ENCODE data around the gene NME7.

Gene NME7

DNA sequence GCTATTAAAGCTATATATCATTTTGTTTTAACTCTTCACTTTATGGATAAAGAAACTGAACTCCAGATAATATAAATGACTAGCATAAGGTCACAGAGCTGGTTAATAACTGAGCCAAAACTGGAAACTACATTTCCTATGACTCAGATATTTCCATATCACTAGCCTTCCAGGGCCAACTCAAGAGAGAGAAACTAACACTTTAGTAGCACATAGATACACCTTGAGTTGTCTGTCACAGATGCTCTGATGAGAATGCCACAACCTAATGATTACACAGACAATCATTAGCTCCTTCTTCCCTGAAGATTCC is 40.7 kb downstream of the NME7 start:
- TF ChIP-seq, protein P1, sequence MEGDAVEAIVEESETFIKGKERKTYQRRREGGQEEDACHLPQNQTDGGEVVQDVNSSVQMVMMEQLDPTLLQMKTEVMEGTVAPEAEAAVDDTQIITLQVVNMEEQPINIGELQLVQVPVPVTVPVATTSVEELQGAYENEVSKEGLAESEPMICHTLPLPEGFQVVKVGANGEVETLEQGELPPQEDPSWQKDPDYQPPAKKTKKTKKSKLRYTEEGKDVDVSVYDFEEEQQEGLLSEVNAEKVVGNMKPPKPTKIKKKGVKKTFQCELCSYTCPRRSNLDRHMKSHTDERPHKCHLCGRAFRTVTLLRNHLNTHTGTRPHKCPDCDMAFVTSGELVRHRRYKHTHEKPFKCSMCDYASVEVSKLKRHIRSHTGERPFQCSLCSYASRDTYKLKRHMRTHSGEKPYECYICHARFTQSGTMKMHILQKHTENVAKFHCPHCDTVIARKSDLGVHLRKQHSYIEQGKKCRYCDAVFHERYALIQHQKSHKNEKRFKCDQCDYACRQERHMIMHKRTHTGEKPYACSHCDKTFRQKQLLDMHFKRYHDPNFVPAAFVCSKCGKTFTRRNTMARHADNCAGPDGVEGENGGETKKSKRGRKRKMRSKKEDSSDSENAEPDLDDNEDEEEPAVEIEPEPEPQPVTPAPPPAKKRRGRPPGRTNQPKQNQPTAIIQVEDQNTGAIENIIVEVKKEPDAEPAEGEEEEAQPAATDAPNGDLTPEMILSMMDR (IDR thresholded peaks at IDR 0.05; ENCODE audit: low read depth, low read length) = no peak
- H3K4me3 ChIP-seq (ENCODE audit: low read depth, low read length) = no peak overlapping the region

DNA sequence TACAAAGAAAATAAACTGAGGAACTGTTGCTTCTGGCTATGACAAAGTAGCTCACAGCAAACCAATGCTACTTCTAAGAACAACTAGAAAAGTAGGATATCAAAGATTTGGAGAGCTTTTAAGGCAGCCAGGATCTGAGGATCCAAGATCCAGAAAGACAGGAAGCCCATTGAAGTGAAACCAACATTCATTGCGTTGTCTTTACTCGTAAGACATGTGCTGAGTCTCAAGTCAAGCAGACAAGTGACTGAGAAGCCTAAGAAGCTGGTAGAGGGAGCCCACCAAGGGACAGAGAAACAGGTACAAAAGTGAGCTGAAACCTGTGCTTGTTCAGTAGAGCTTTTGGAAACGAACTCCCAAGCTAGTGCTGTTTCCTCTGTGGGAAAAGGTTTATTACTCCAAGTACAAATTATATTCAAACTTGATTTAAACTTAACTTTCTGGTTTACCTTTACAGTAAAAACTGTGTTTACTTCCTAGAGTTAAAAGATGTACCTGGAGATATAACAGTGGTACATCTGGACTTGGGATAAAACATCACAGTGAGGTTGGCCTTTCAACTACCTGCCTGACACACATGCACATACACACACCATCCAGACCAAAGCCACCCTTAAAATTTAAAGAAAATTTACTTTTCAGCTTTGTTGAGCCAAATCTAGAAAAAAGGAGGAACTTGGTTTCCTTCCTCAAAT is 41.2 kb downstream of the NME7 start:
- H3K4me3 ChIP-seq (ENCODE audit: low read depth, low read length) = no peak overlapping the region
- TF ChIP-seq, protein P1 (IDR thresholded peaks at IDR 0.05; ENCODE audit: low read depth, low read length) = no peak

DNA sequence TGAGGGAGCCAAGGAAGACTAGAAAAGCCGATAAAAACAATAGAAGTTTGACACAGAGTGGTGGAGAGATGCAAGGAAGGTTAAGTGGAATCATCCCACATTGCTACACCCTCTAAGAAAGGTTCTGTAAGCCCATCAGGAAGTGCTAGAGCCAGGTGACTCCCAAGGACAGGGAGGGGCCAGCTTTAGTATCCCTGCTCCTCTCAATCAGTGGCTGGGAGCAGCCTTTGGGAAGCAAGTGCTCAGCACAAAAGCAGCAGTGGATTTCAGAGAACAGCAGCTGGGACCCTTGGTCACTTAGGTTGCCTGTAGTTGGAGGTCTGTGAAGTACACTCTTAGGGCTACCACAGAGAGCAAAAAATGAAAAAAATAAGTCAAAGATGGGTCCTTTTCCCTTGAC is 42.5 kb downstream of the NME7 start:
- TF ChIP-seq, protein P1 (IDR thresholded peaks at IDR 0.05; ENCODE audit: low read depth, low read length) = no peak
- H3K4me3 ChIP-seq (ENCODE audit: low read depth, low read length) = no peak overlapping the region

DNA sequence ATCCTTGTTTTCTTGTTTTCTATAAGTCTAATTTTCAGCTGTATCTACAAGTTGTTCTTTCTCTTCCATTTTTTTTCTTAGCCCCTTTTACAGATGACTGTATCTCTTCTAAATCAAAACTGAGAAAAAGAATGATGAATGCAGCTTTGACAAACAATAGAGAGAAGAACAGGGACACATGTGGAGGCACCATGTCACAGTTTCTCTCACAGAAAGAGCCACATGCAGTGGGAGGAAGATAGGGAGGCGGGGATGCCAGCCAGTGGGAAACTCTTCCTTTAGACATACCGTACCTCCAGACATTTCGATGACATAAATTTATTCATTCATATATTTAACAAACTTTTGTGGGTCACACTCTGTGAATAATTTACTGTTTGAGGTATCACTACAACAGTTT is 45.5 kb downstream of the NME7 start:
- TF ChIP-seq, protein P1 (IDR thresholded peaks at IDR 0.05; ENCODE audit: low read depth, low read length) = no peak
- H3K4me3 ChIP-seq (ENCODE audit: low read depth, low read length) = no peak overlapping the region

DNA sequence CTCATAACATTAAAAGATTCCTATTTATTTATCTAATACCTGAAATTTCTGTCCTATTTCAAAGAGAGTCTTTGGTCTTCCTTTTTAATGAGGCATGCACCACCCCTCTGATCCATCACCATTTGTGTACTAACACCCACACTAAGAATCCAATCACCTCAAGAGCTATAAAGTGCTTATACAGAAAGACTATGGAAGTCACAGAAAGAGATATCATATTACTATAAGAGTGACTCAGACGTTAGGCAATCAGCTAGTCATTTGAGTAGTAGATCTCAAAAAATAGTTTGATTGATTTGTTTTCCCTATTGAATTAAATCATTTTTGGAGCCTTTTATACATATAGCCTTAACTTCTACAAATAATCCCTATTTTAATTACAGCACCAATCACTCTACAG is 46.1 kb downstream of the NME7 start:
- TF ChIP-seq, protein P1 (IDR thresholded peaks at IDR 0.05; ENCODE audit: low read depth, low read length) = no peak
- H3K4me3 ChIP-seq (ENCODE audit: low read depth, low read length) = no peak overlapping the region

DNA sequence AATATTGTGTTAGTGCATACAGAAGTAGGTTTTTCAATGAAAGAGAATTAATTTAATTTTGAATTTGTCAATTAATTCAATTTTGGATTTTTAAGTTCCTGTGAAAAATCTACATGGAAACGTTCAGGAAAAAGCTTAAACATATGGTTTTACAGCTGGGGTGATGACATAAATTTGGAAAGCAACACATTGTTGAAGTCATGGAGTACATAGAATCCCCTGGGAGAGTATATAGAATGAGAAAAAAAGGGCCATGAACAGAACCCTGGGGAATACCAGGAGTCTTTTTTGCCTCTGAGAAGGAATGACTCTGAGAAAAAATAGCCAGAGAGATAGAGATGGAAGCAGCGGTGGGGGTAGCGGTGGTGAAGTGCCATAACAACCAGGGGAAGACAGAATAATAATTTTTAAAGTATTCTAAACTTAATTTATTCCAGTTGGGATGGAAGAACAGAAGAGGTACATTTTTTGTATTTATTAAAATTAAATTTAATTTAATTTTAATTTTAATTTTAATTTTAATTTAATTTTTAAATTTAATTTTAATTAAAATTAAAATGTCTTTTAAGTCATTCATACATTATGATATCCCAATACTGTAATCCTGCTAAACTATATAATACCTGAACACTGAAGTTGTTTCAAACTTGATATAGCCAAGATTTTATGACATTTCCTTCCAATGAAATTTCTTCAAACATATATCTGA is 48.9 kb downstream of the NME7 start:
- H3K4me3 ChIP-seq (ENCODE audit: low read depth, low read length) = no peak overlapping the region
- TF ChIP-seq, protein P1 (IDR thresholded peaks at IDR 0.05; ENCODE audit: low read depth, low read length) = no peak

DNA sequence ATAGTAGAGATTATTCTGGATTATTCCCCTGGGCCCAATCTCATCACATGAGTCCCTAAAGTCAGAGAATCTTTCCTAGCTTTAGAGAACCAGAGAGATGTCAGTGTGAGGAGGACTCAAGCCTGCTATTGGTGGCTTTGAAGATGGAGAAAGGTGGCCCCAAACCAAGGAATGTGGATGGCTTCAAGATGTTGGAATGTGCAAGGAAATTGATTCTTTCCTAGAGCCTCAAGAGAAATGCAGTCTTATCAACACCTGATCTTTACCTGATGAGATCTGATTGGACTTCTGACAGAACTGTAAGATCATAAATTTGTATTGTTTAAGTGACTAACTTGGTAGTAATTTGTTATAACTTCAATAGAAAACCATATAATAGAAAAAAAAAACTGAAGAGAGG is 51.0 kb downstream of the NME7 start:
- no peak overlapping the region for H3K4me3 ChIP-seq (ENCODE audit: low read depth, low read length)
- TF ChIP-seq, protein P1 (IDR thresholded peaks at IDR 0.05; ENCODE audit: low read depth, low read length) = no peak
